ENCODE measurements around the gene STARD10.

STARD10 gene

DNA sequence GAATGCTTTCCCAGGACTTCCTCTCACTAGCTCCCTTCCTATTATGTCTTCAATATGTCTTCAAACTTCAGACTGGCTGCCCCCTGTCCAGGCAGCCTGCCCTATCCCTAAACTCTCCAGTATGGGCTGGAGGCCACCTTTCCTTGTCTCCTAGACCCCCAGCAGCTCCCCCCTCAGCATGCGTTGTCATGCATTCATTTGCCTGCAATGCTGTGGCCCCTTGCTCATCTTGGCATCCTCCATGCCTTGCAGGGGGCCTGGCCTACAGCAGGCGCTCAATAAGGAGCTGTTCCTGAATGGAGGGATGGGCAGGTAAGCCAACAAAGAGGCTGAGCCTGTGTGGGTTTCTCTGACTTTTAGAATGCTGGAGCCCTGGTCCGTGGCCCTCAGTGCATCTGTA is 25.3 kb downstream of the STARD10 start:
- TF ChIP-seq, protein P1, sequence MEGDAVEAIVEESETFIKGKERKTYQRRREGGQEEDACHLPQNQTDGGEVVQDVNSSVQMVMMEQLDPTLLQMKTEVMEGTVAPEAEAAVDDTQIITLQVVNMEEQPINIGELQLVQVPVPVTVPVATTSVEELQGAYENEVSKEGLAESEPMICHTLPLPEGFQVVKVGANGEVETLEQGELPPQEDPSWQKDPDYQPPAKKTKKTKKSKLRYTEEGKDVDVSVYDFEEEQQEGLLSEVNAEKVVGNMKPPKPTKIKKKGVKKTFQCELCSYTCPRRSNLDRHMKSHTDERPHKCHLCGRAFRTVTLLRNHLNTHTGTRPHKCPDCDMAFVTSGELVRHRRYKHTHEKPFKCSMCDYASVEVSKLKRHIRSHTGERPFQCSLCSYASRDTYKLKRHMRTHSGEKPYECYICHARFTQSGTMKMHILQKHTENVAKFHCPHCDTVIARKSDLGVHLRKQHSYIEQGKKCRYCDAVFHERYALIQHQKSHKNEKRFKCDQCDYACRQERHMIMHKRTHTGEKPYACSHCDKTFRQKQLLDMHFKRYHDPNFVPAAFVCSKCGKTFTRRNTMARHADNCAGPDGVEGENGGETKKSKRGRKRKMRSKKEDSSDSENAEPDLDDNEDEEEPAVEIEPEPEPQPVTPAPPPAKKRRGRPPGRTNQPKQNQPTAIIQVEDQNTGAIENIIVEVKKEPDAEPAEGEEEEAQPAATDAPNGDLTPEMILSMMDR (conservative IDR thresholded peaks at IDR 0.05; ENCODE audit: low read depth, low read length): no peak
- H3K9ac ChIP-seq: no peak overlapping the region
- no peak overlapping the region for H2AFZ ChIP-seq (ENCODE audit: low read depth)
- no peak overlapping the region for H3K4me2 ChIP-seq
- H3K4me3 ChIP-seq (IDR thresholded peaks at IDR 0.05; ENCODE audit: insufficient read depth, low read depth, low read length): no peak overlapping the region
- H4K20me1 ChIP-seq (ENCODE audit: insufficient read depth): no peaks in the 10 kb centered on the region
- no peaks in the 10 kb centered on the region for H3K4me1 ChIP-seq (ENCODE audit: low read depth, poor library complexity, severe bottlenecking)
- H3K36me3 ChIP-seq (ENCODE audit: insufficient read depth): no peaks in the 10 kb centered on the region
- H3K79me2 ChIP-seq (ENCODE audit: insufficient read depth, low read depth): no peaks in the 10 kb centered on the region
- H3K27ac ChIP-seq: no peak overlapping the region
- H3K27me3 ChIP-seq (ENCODE audit: insufficient read depth, low read depth): no peaks in the 10 kb centered on the region

DNA sequence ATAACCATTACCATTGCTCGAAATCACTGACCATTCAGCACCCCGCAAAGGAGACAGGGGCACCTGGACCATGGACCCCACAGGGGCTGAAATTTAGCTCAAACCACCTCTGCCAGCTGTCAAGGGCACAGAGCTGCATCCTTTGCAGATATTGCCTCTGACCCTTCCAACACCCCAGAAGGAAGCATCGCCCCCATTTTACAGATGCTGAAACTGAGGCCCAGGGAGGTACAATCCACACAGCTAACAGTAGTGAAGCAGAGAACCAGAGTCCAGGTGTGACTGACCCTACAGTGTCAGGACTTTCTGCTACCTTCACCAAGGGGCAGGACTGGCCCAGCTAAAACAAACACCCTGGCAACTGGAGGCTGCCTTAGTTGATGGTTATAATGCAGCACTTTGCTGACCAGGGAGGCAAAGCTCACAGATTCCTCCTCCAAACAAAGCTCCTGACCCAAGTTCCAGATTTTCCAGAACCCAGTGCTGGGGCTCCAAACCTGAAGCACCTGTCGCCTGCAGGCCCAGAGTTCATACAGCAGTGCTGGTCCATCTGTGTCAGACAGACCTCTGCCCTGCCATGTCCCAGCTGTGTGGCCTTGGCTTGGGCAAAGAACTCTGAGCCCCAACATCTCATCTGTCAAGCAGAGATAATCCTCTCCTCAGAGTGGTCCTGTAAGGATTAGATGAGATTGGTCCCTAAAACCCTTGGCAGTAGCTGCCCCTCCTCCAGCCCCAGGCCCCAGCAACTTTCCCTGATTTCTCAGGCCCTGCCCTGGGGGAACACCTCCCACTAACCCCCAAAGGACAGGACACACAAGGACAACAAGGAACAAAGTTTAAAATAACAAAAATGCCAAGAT is 26.4 kb downstream of the STARD10 start:
- Histone ChIP-seq H3K36me3 (ENCODE audit: insufficient read depth) (no peaks in the 10 kb centered on the region), H3K27ac (no peak overlapping the region), H3K4me3 (IDR thresholded peaks at IDR 0.05; ENCODE audit: insufficient read depth, low read depth, low read length) (no peak overlapping the region), H3K79me2 (ENCODE audit: insufficient read depth, low read depth) (no peaks in the 10 kb centered on the region), H2AFZ (ENCODE audit: low read depth) (no peak overlapping the region), H3K4me2 (no peak overlapping the region), H3K4me1 (ENCODE audit: low read depth, poor library complexity, severe bottlenecking) (peaks cover 11% of the 10 kb centered on the region), H3K9ac (no peak overlapping the region), H3K27me3 (ENCODE audit: insufficient read depth, low read depth) (no peaks in the 10 kb centered on the region), H4K20me1 (ENCODE audit: insufficient read depth) (no peaks in the 10 kb centered on the region)
- TF ChIP-seq, protein P1 (conservative IDR thresholded peaks at IDR 0.05; ENCODE audit: low read depth, low read length): no peak

DNA sequence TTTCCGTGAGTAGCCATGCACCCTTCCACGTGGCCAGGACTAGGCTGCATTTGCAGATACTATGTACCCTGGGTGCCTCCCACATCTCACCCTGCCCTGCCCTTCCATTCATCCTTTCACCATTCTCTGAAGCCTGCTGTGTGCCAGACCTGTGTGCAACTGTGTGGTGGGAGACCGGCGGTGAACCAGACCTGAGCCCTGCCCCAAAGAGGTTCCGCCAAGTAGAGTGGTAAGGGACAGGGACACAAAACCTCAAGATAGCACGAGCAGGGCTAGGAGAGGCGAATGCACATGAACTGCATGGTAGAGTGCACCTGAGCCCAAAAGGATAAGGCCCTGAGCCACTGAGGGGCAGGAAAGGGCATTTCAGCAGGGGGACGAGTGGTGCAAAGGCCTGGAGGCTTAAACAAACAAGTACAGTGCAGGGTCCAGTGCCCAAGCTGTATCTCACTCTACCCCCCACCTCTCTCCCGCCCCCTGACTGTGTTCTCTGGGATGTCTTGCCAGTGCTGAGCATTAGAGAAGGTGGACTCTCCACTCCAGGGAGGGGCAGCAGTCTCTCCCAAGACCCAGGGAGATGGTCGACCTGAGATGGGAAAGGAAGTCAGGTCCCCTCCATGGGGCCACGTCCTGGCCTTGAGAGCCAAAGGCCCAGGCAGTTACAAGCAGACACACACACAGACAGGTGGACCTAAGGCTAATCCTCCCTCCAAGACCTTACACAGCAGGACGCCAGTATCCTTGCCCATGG is 27.5 kb downstream of the STARD10 start:
- Histone ChIP-seq H3K27ac (no peak overlapping the region), H3K9ac (no peak overlapping the region), H3K27me3 (ENCODE audit: insufficient read depth, low read depth) (no peaks in the 10 kb centered on the region), H3K36me3 (ENCODE audit: insufficient read depth) (no peaks in the 10 kb centered on the region), H3K4me1 (ENCODE audit: low read depth, poor library complexity, severe bottlenecking) (peaks cover 12% of the 10 kb centered on the region), H4K20me1 (ENCODE audit: insufficient read depth) (no peaks in the 10 kb centered on the region), H2AFZ (ENCODE audit: low read depth) (no peak overlapping the region), H3K4me2 (no peak overlapping the region), H3K4me3 (IDR thresholded peaks at IDR 0.05; ENCODE audit: insufficient read depth, low read depth, low read length) (no peak overlapping the region), H3K79me2 (ENCODE audit: insufficient read depth, low read depth) (no peaks in the 10 kb centered on the region)
- TF ChIP-seq, protein P1 (conservative IDR thresholded peaks at IDR 0.05; ENCODE audit: low read depth, low read length): no peak

DNA sequence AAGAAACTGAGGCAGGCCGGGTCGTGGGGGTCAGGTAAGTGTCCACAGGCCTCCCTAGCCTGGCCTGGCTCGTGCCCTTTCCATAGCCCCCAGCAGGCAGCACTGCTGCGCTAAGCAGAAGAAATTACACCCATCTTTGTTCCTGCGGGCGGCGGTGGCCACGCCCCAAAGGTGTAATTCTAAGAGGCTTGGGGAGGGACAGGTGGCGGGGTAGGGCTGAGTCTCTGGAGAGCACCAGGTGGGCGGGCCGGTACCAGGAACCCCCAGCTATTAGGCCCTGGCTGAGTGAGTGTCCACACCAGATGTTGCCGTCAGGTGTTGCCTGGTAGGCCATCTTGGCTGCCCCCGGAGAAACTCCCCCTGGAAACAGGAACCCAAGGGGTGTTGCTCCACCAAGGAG is 29.3 kb downstream of the STARD10 start:
- Histone ChIP-seq H3K9ac (no peak overlapping the region), H3K27me3 (ENCODE audit: insufficient read depth, low read depth) (no peaks in the 10 kb centered on the region), H3K27ac (no peak overlapping the region), H2AFZ (ENCODE audit: low read depth) (no peak overlapping the region), H3K4me2 (no peak overlapping the region), H3K79me2 (ENCODE audit: insufficient read depth, low read depth) (no peaks in the 10 kb centered on the region), H4K20me1 (ENCODE audit: insufficient read depth) (no peaks in the 10 kb centered on the region), H3K4me3 (IDR thresholded peaks at IDR 0.05; ENCODE audit: insufficient read depth, low read depth, low read length) (no peak overlapping the region), H3K4me1 (ENCODE audit: low read depth, poor library complexity, severe bottlenecking) (peaks cover 12% of the 10 kb centered on the region), H3K36me3 (ENCODE audit: insufficient read depth) (no peaks in the 10 kb centered on the region)
- TF ChIP-seq, protein P1 (conservative IDR thresholded peaks at IDR 0.05; ENCODE audit: low read depth, low read length): no peak
